Aorta (tissue), 5 donors: ENCODE results near the gene ELMOD1. TPM values are rescaled to one million over a fixed set of nuclear protein-coding genes. Genes with fewer than 3 reads are reported as not detected.

ENCODE experiments used
- ATAC-seq: fragments of 200-7000 bp; cut with Tn5 transposase; one replicate; pipeline ENCODE4 v1.9.1; 2022; ENCODE audit warnings: moderate library complexity; ENCODE audit not compliant: low FRiP score
- DNase-seq, 2 donors: peaks; one replicate each; pipeline ENCODE4 v3.0.0-alpha.2; 2020
- H3K27ac ChIP-seq, 2 donors: one replicate each; pipeline ENCODE4 v1.5.1; 2013; ENCODE audit warnings: low read length in 2 of 2, mild to moderate bottlenecking in 2 of 2, moderate library complexity in 2 of 2, control low read depth in 1 of 2, inconsistent platforms in 1 of 2, low read depth in 1 of 2
- H3K27me3 ChIP-seq, 2 donors: one replicate each; pipeline ENCODE4 v1.6.1; 2013; ENCODE audit warnings: control low read depth in 1 of 2, low read length in 1 of 2, mild to moderate bottlenecking in 1 of 2, moderate library complexity in 1 of 2; ENCODE audit not compliant: insufficient read depth in 2 of 2, control insufficient read depth in 1 of 2
- H3K36me3 ChIP-seq, 2 donors: one replicate each; pipeline ENCODE4 v1.6.1; 2013; ENCODE audit warnings: control low read depth in 1 of 2, low read length in 1 of 2, mild to moderate bottlenecking in 1 of 2; ENCODE audit not compliant: insufficient read depth in 2 of 2, control insufficient read depth in 1 of 2
- H3K4me1 ChIP-seq, 2 donors: one replicate each; pipeline ENCODE4 v1.6.1; 2013; ENCODE audit warnings: low read length in 2 of 2, control low read depth in 1 of 2, mild to moderate bottlenecking in 1 of 2, moderate library complexity in 1 of 2; ENCODE audit not compliant: insufficient read depth in 2 of 2, control insufficient read depth in 1 of 2
- H3K4me3 ChIP-seq, 2 donors: one replicate each; pipeline ENCODE4 v1.5.1; 2013; ENCODE audit warnings: low read length in 2 of 2, control low read depth in 1 of 2, mild to moderate bottlenecking in 1 of 2
- H3K9me3 ChIP-seq: one replicate; pipeline ENCODE4 v1.6.1; 2013; ENCODE audit warnings: mild to moderate bottlenecking, low read length; ENCODE audit not compliant: control insufficient read depth
- WGBS, 2 donors: extraction: QIAGEN DNeasy Blood & Tissue Kit; methylation state at CpG; one replicate each; pipeline ENCODE4 v1.1.7; 2013; 5-methylcytosine and 5-hydroxymethylcytosine counted together
- intact Hi-C, 2 donors: fragments of 100-400 bp; cut with DNase I; formaldehyde crosslinking; loops; one replicate each; pipeline versions ENCODE4 v1.14.2 to v1.15.0; 2022
- polyA plus RNA-seq, 2 donors: library from polyadenylated mRNA; stranded (reverse); fragments of 200-250 nt; gene quantifications; one replicate each; pipeline ENCODE4 v1.2.3, GENCODE V29; 2013
- total RNA-seq, 2 donors: library from RNA; stranded (reverse); fragmentation: NEBNext Ultra II Directional; extraction: Animal tissue kit (Norgen Biotek cat#: 25700); gene quantifications; one replicate each; pipeline ENCODE4 v1.2.1, GENCODE V29; 2021
- donor health status: healthy with polysubstance abuse.
- donor health status: Bipolar disorder and iron deficiency.
- donor health status: DM: no; HTN: no; CAD: no.
- donor health status: DM: no; HTN: no; CAD: no.
- donor health status: DM: yes; HTN: yes; CAD: no.

ELMOD1 gene
- total and polyA plus RNA-seq, 4 donors = 0.32 to 0.33 TPM; not detected in 2

- H3K4me3 ChIP-seq = no peak overlapping the region
- no peaks in the 10 kb centered on the region for H3K27me3 ChIP-seq
- H3K9me3 ChIP-seq = no peaks in the 10 kb centered on the region
- ATAC-seq (no peak), DNase-seq (no peak)
- no peaks in the 10 kb centered on the region for H3K36me3 ChIP-seq
- 92 to 96% methylated on average over 2 of the region's 2 CpGs for WGBS, 2 donors
- H3K4me1 ChIP-seq = no peaks in the 10 kb centered on the region
- intact Hi-C loops = no loop called here
- H3K27ac ChIP-seq = no peak overlapping the region
Measured at GRCh38 chr11:107612445-107612844, 21.5 kb downstream of the ELMOD1 start.

GRCh38 chr11:107619926-107620325 lies 29.0 kb downstream of the ELMOD1 start:
- no peak overlapping the region for H3K27ac ChIP-seq
- no peaks in the 10 kb centered on the region for H3K9me3 ChIP-seq
- no peak overlapping the region for H3K4me3 ChIP-seq
- no peaks in the 10 kb centered on the region for H3K4me1 ChIP-seq
- WGBS, 2 donors = 0 to 11% methylated on average over 1 of the region's 1 CpG
- no peaks in the 10 kb centered on the region for H3K36me3 ChIP-seq
- ATAC-seq = no peak
- no peaks in the 10 kb centered on the region for H3K27me3 ChIP-seq
- DNase-seq = no peak
- intact Hi-C loops = no loop called here

GRCh38 chr11:107621081-107621480 lies 30.1 kb downstream of the ELMOD1 start:
- WGBS, 2 donors = 36 to 50% methylated on average over 1 of the region's 1 CpG
- H3K27ac ChIP-seq = no peak overlapping the region
- H3K9me3 ChIP-seq = no peaks in the 10 kb centered on the region
- H3K4me3 ChIP-seq = no peak overlapping the region
- no peaks in the 10 kb centered on the region for H3K36me3 ChIP-seq
- no peaks in the 10 kb centered on the region for H3K27me3 ChIP-seq
- intact Hi-C loops = no loop called here
- DNase-seq (no peak), ATAC-seq (no peak)
- no peaks in the 10 kb centered on the region for H3K4me1 ChIP-seq

GRCh38 chr11:107623183-107623582 lies 32.2 kb downstream of the ELMOD1 start:
- ATAC-seq = no peak

GRCh38 chr11:107624983-107625684 lies 34.2 kb downstream of the ELMOD1 start:
- Histone ChIP-seq H3K9me3 (no peaks in the 10 kb centered on the region), H3K27me3 (no peaks in the 10 kb centered on the region), H3K4me1 (no peaks in the 10 kb centered on the region), H3K36me3 (no peaks in the 10 kb centered on the region), H3K4me3 (no peak overlapping the region), H3K27ac (no peak overlapping the region)
- no peak for DNase-seq
- 57 to 58% methylated on average over 10 of the region's 10 CpGs for whole genome bisulfite sequencing, 2 donors
- ATAC-seq = no peak
- intact Hi-C loops = no loop called here

More at GRCh38 chr11:107623183-107623582, 32.2 kb downstream of the ELMOD1 start:
- H3K4me3 ChIP-seq = no peak overlapping the region
- no peak for DNase-seq
- intact Hi-C loops = no loop called here
- no peaks in the 10 kb centered on the region for H3K4me1 ChIP-seq
- H3K27ac ChIP-seq = no peak overlapping the region
- no peaks in the 10 kb centered on the region for H3K36me3 ChIP-seq
- 62 to 68% methylated on average over 7 of the region's 7 CpGs for WGBS, 2 donors
- no peaks in the 10 kb centered on the region for H3K9me3 ChIP-seq
- H3K27me3 ChIP-seq = no peaks in the 10 kb centered on the region

- no peaks in the 10 kb centered on the region for H3K4me1 ChIP-seq
- DNase-seq = no peak
- no peak for ATAC-seq
- 45% methylated on average over 2 of the region's 2 CpGs for WGBS, 2 donors
- H3K9me3 ChIP-seq = no peaks in the 10 kb centered on the region
- no peaks in the 10 kb centered on the region for H3K36me3 ChIP-seq
- intact Hi-C loops = no loop called here
- no peak overlapping the region for H3K4me3 ChIP-seq
- no peaks in the 10 kb centered on the region for H3K27me3 ChIP-seq
- no peak overlapping the region for H3K27ac ChIP-seq
Measured at GRCh38 chr11:107625685-107625989, 34.7 kb downstream of the ELMOD1 start.

GRCh38 chr11:107631043-107631442 lies 40.1 kb downstream of the ELMOD1 start:
- no peak for ATAC-seq
- no peak overlapping the region for H3K27ac ChIP-seq
- no peak overlapping the region for H3K4me3 ChIP-seq
- H3K9me3 ChIP-seq = no peaks in the 10 kb centered on the region
- intact Hi-C loops = no loop called here
- no peak for DNase-seq
- WGBS, 2 donors = 82 to 87% methylated on average over 2 of the region's 2 CpGs
- no peaks in the 10 kb centered on the region for H3K27me3 ChIP-seq
- H3K4me1 ChIP-seq = no peaks in the 10 kb centered on the region
- no peaks in the 10 kb centered on the region for H3K36me3 ChIP-seq

- WGBS, 2 donors = 79 to 81% methylated on average over 2 of the region's 2 CpGs
- ATAC-seq = no peak
- no peaks in the 10 kb centered on the region for H3K27me3 ChIP-seq
- H3K27ac ChIP-seq = no peak overlapping the region
- H3K4me1 ChIP-seq = no peaks in the 10 kb centered on the region
- no peak overlapping the region for H3K4me3 ChIP-seq
- H3K36me3 ChIP-seq = no peaks in the 10 kb centered on the region
- intact Hi-C loops = no loop called here
- no peak for DNase-seq
- no peaks in the 10 kb centered on the region for H3K9me3 ChIP-seq
Measured at GRCh38 chr11:107631931-107632330, 41.0 kb downstream of the ELMOD1 start.

GRCh38 chr11:107646783-107647182 lies 55.8 kb downstream of the ELMOD1 start:
- Histone ChIP-seq H3K36me3 (no peaks in the 10 kb centered on the region), H3K9me3 (no peaks in the 10 kb centered on the region)
- 96% methylated on average over 2 of the region's 2 CpGs for WGBS, 2 donors

More at GRCh38 chr11:107646783-107647182, 55.8 kb downstream of the ELMOD1 start:
- Histone ChIP-seq H3K27me3 (no peaks in the 10 kb centered on the region), H3K4me1 (no peaks in the 10 kb centered on the region), H3K4me3 (no peak overlapping the region), H3K27ac (no peak overlapping the region)
- intact Hi-C loops = no loop called here
- no peak for ATAC-seq
- no peak for DNase-seq
